Muscle of arm (tissue), 12 donors: ENCODE data around the gene PAQR8. TPM values are rescaled to one million over a fixed set of nuclear protein-coding genes. Genes with fewer than 3 reads are reported as not detected.

Source experiments
- DNase-seq: peaks from one replicate; pipeline ENCODE4 v3.0.0-alpha.2; 2013
- polyA plus RNA-seq, 12 donors: library from polyadenylated mRNA; unstranded; fragments of 120-200 nt; gene quantifications; one replicate each; pipeline ENCODE4 v1.2.1, GENCODE V29; 2013; ENCODE audit not compliant: insufficient read length in 12 of 12

PAQR8 gene
- polyA plus RNA-seq, 12 donors = 4.4 to 12.8 (median 6.7) TPM; not detected in 1

GRCh38 chr6:52341561-52342260, 20.2 kb upstream of the PAQR8 start:
- DNase-seq = no peak

- no peak for DNase-seq
These were observed 16.6 kb upstream of the PAQR8 start for GRCh38 chr6:52345311-52345710.

DNA sequence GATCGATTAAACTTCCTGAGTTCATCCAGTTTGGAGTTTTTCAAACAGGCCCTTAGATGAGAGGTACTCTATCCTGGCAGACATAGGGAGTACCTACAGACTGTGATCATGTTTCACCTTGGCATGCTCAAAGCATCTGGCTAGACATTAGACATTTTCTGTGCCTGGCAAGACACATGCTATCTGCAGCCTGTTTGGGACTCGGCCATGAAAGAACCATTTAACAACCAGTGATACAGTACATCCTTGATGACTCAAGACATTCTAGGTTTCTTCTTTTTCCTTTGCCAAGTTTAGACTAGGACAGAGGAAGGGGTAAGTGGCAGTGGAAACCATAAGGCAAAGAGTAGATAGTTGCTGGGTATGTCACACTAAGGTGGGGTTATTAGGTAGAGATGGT, 15.4 kb upstream of the PAQR8 start:
- DNase-seq = no peak

DNA sequence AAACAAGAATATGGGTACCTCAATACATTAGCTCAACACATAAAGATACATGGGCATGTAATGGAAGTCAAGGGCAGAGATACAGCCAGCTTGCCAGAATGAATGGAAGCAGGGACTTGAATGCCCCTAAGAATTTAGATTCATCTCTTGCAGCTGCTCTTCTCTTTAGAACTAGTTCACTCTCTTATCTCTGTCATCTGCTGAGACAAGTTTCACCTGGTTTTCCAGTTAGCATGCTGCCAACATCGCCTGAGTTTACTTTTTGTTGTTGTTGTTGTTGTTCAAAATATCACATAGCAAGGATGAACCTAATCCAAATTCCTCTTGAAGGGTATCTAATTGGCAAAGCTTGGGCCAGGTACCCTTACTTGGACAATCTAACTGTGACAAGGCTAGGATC, 14.1 kb upstream of the PAQR8 start:
- no peak for DNase-seq

DNA sequence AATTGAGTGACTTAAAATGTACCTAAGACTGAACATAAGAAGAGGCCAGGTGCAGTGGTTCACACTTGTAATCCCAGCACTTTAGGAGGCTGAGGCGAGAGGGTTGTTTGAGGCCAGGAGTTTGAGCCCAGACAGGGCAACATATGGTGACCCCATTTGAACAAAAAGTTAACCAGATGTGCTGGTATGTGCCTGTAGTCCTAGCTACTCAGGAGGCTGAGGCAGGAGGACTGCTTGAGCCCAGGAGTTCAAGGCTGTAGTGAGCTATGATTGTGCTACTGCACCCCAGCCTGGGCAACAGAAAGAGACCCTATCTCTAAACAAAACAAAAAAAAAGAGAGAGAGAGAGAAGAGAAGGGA, 10.1 kb upstream of the PAQR8 start:
- DNase-seq = no peak

- no peak for DNase-seq
These were observed 9.5 kb upstream of the PAQR8 start for GRCh38 chr6:52352239-52353018.

- no peak for DNase-seq
These were observed 5.9 kb upstream of the PAQR8 start for GRCh38 chr6:52356017-52356416.

DNA sequence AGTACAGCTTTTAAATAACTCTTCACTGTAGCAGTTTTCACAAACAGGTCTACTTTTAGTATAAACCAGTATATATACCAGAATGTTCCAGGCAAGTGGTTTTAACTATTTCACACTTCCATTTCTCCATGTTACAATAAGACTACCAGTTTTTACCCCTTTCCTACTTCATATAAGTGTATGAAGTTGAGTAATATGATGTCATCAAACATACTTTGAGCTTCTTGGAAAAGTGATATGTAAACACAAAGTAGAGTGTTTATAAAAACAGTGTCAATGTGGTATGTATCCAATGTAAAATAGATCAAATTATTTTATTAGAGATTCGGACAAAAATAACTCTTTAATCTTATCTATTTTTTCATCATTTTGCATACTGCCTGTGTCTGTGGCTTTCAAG, 2.5 kb upstream of the PAQR8 start:
- DNase-seq = no peak

- DNase-seq = no peak
These were observed 1.9 kb upstream of the PAQR8 start for GRCh38 chr6:52360028-52360427.

DNA sequence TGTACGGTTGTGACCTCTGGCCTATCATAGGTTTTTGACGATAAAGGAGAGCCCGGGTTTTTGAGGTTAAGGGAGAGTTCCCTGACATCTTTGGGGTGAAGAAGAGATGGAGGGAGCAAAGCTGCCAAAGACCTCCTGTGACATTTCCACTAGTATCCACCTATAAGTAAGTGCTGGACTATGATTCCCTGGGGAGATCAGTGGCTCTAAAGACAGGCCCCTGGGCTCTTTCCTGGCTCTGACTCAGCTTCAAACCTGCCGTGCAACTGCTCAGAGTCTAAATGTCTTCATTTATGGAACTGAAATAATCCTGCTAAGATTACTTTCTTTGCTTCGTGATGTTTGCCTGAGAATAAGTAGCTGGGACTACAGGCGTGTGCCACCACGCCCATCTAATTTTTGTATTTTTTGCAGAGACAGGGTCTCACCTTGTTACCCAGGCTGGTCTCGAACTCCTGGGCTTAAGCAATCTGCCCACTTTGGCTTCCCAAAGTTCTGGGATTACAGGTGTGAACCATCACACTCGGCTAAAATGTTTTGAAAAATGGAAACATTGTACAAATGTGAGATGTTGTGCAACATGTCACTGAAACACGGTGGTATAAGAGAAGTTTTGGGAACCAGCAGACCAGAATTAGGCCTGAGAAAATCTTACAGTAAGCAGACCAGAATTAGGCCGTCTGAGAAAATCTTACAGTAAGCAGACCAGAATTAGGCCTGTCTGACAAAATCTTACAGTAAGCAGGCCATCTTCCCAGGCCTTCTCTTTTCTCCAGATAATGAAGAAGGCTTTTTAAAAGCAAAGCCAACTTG, 1.1 kb upstream of the PAQR8 start:
- DNase-seq = no peak

- no peak for DNase-seq
These were observed 472 bp upstream of the PAQR8 start for GRCh38 chr6:52361414-52361944.

GRCh38 chr6:52362443-52363227, 684 bp downstream of the PAQR8 start:
- peak; percentile 43 for DNase-seq

GRCh38 chr6:52363228-52363867, 1.4 kb downstream of the PAQR8 start:
- DNase-seq = no peak

DNA sequence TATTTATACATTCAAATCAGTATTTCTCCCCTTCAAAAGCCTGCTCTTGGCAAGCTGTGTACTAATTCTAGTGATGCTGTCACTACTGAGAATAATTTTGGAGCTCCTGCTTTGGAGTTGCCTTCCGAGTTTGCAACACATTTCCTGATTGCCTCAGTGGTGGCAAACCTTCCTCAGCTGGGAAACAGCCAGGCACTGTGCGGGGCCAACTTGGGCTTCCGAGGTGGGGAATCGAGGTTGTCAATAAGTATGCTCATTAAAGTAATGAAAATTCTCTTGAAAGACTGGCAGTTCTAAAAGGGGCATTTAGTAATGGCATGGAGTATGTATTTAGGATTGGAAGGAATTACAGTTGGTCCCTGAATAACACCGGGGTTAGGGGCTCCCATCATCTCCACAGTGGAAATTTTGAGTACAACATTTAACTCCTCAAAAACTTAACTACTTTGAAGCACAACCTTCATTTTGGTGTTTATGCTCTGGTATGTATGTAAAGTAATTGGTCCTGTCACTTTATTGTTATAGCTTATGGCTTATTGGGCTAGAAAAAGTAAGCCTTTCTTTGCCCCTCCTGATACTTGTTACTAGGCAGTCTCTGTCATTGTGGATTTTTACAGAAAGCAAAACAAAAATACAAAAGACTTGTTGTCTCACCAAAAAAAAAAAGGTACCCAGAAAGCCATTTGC, 2.7 kb downstream of the PAQR8 start:
- DNase-seq = no peak

- no peak for DNase-seq
These were observed 3.4 kb downstream of the PAQR8 start for GRCh38 chr6:52365317-52365716.

- DNase-seq = no peak
These were observed 4.1 kb downstream of the PAQR8 start for GRCh38 chr6:52365866-52366540.

- no peak for DNase-seq
These were observed 6.1 kb downstream of the PAQR8 start for GRCh38 chr6:52368002-52368401.

GRCh38 chr6:52369234-52369633, 7.3 kb downstream of the PAQR8 start:
- DNase-seq = no peak

DNA sequence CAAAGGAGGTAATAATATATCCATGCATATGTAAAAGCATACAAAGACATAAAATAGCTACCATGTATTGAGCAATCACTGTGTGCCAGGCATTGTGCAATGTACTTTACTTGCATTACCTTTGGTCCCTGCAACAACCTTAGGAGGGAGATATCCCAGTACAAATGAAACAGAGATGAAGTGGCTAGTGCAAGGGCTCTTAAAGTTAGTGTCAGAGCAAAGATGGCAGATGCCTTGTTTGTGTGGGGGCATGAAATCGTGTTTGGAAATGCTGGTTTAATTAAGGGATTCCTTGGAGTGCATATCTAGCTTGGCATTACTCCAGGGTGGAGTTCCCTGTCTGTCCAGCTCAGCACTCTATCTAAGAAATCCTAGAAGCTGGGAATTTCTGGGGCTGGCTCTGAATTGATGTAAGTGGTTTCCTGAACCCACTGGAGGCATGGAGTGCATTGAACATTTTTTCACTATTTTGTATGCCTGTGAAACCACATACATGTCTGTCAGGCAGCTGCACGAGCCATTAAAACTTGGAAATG, 9.8 kb downstream of the PAQR8 start:
- no peak for DNase-seq
